ENCODE measurements around the gene PELI2. TPM values are rescaled to one million over a fixed set of nuclear protein-coding genes. Genes with fewer than 3 reads are reported as not detected.

Gene PELI2
- total and polyA plus RNA-seq, 2 experiments from 2014 or later, result 4.3 to 16.1 TPM

DNA sequence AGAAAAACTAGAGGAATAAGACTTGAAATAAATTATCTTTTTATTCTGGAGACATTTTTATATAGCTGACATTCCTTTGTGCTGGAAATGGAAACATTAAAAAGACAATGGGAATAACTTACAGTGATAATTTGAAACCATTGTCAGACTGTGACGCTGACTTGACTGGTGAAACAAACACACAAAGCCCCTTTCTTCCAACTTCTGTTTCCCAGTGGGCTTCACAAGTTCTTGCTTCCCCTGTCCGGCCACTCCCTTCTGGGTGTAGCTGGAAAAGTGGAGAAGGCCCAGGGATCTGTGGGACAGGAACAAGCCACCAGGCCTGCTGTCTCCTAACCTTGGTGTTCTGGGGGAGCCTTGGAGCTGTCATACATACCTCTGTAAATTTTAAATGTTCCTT, 58.8 kb downstream of the PELI2 start:
- no peak overlapping the region for H3K4me3 ChIP-seq
- no peak overlapping the region for H2AFZ ChIP-seq
- H4K20me1 ChIP-seq (ENCODE audit: insufficient read depth, poor library complexity, severe bottlenecking), result no peaks in the 10 kb centered on the region
- no peaks in the 10 kb centered on the region for H3K27me3 ChIP-seq
- no peak overlapping the region for H3K4me2 ChIP-seq
- no peak overlapping the region for H3K27ac ChIP-seq
- H3K36me3 ChIP-seq (replicated peaks; ENCODE audit: insufficient read depth, low read depth), result no peaks in the 10 kb centered on the region
- 85% methylated on average over 2 of the region's 2 CpGs for WGBS (ENCODE audit: low lambda C conversion rate, missing lambda C conversion rate)
- peaks cover 12% of the 10 kb centered on the region for H3K79me2 ChIP-seq
- no peaks in the 10 kb centered on the region for H3K4me1 ChIP-seq (ENCODE audit: insufficient read depth)
- DNase-seq (ENCODE audit: low spot score), result no peak
- H3K9me2 ChIP-seq (replicated peaks; ENCODE audit: insufficient read depth), result no peaks in the 10 kb centered on the region
- H3K9me3 ChIP-seq (ENCODE audit: low read depth), result no peaks in the 10 kb centered on the region
- TF ChIP-seq EZH2 (IDR thresholded peaks at IDR 0.05; ENCODE audit: borderline replicate concordance), result no peak
- TF ChIP-seq CTCF (IDR thresholded peaks at IDR 0.05; ENCODE audit: poor library complexity), result no peak
- TF ChIP-seq EZH2phosphoT487 (IDR thresholded peaks at IDR 0.05; ENCODE audit: low read depth, severe bottlenecking, unreplicated experiment), result no peak

- no peaks in the 10 kb centered on the region for H3K27me3 ChIP-seq
- no peak overlapping the region for H3K27ac ChIP-seq
- no peak overlapping the region for H2AFZ ChIP-seq
- DNase-seq (ENCODE audit: low spot score), result no peak
- WGBS (ENCODE audit: low lambda C conversion rate, missing lambda C conversion rate), result 76% methylated on average over 4 of the region's 4 CpGs
- H3K36me3 ChIP-seq (replicated peaks; ENCODE audit: insufficient read depth, low read depth), result no peaks in the 10 kb centered on the region
- H3K4me1 ChIP-seq (ENCODE audit: insufficient read depth), result no peaks in the 10 kb centered on the region
- H3K9me2 ChIP-seq (replicated peaks; ENCODE audit: insufficient read depth), result no peaks in the 10 kb centered on the region
- TF ChIP-seq CTCF (IDR thresholded peaks at IDR 0.05; ENCODE audit: poor library complexity) (no peak), EZH2phosphoT487 (IDR thresholded peaks at IDR 0.05; ENCODE audit: low read depth, severe bottlenecking, unreplicated experiment) (no peak), EZH2 (IDR thresholded peaks at IDR 0.05; ENCODE audit: borderline replicate concordance) (no peak)
- no peaks in the 10 kb centered on the region for H3K79me2 ChIP-seq
- no peak overlapping the region for H3K4me2 ChIP-seq
- no peak overlapping the region for H3K4me3 ChIP-seq
- H4K20me1 ChIP-seq (ENCODE audit: insufficient read depth, poor library complexity, severe bottlenecking), result no peaks in the 10 kb centered on the region
- H3K9me3 ChIP-seq (ENCODE audit: low read depth), result no peaks in the 10 kb centered on the region
These were observed 62.7 kb downstream of the PELI2 start for GRCh38 chr14:56180754-56181542.

GRCh38 chr14:56181681-56182085, 63.5 kb downstream of the PELI2 start:
- TF ChIP-seq EZH2phosphoT487 (IDR thresholded peaks at IDR 0.05; ENCODE audit: low read depth, severe bottlenecking, unreplicated experiment) (no peak), CTCF (IDR thresholded peaks at IDR 0.05; ENCODE audit: poor library complexity) (no peak), EZH2 (IDR thresholded peaks at IDR 0.05; ENCODE audit: borderline replicate concordance) (no peak)
- Histone ChIP-seq H3K4me1 (ENCODE audit: insufficient read depth) (no peaks in the 10 kb centered on the region), H2AFZ (no peak overlapping the region), H3K79me2 (no peaks in the 10 kb centered on the region), H3K27ac (no peak overlapping the region), H3K4me3 (no peak overlapping the region), H3K9me2 (replicated peaks; ENCODE audit: insufficient read depth) (no peaks in the 10 kb centered on the region), H4K20me1 (ENCODE audit: insufficient read depth, poor library complexity, severe bottlenecking) (no peaks in the 10 kb centered on the region), H3K27me3 (no peaks in the 10 kb centered on the region), H3K9me3 (ENCODE audit: low read depth) (no peaks in the 10 kb centered on the region), H3K36me3 (replicated peaks; ENCODE audit: insufficient read depth, low read depth) (no peaks in the 10 kb centered on the region), H3K4me2 (no peak overlapping the region)
- 78% methylated on average over 2 of the region's 2 CpGs for WGBS (ENCODE audit: low lambda C conversion rate, missing lambda C conversion rate)
- DNase-seq (ENCODE audit: low spot score), result no peak

Measured in hepatocyte (in vitro differentiated cells).